Peyer's patch (tissue), 4 donors: ENCODE measurements around the gene DHRS4L2.
"Not testable (repeated sequence)": the region's sequence is repeated elsewhere in the genome, so short reads cannot be mapped to it uniquely, and the experiment has no call there.

Source experiments
- CTCF ChIP-seq, 6 experiments: fragments of 450-650 bp in 4 of 6; fragments of 200-600 bp in 2 of 6; sonication (generic) in 1 of 6; IDR thresholded peaks; one replicate each; pipeline ENCODE4 v1.5.1; 2017 to 2019; ENCODE audit warnings: antibody characterized with exemption in 6 of 6, mild to moderate bottlenecking in 3 of 6, moderate library complexity in 1 of 6
- POLR2A ChIP-seq, 2 donors: fragments of 450-650 bp; IDR thresholded peaks; one replicate each; pipeline ENCODE4 v1.5.1; 2017; ENCODE audit warnings: antibody characterized with exemption in 2 of 2, mild to moderate bottlenecking in 2 of 2, moderate library complexity in 2 of 2

GRCh38 chr14:23999640-24000039 is 10.9 kb downstream of the DHRS4L2 start:
- not testable (repeated sequence) for TF ChIP-seq CTCF, POLR2A (IDR thresholded peaks at IDR 0.05)
